GM23248 (cell line): ENCODE measurements around the gene PRPS2.

Experiments used
- EZH2 ChIP-seq: fragments of 200-600 bp; sonication (generic); IDR thresholded peaks from 2 replicates; pipeline ENCODE4 v1.6.1; 2018; ENCODE audit warnings: antibody characterized with exemption, mild to moderate bottlenecking; ENCODE audit not compliant: insufficient read depth, poor library complexity, severe bottlenecking
- EZH2phosphoT487 ChIP-seq: fragments of 200-600 bp; sonication (generic); IDR thresholded peaks from 2 replicates; pipeline ENCODE4 v1.6.1; 2018; ENCODE audit warnings: antibody characterized with exemption, moderate library complexity, mild to moderate bottlenecking, low read depth; ENCODE audit not compliant: insufficient read depth

- TF ChIP-seq EZH2 (no peak), EZH2phosphoT487 (no peak)
Measured at GRCh38 chrX:12767856-12768255, 23.4 kb upstream of the PRPS2 start.
